ENCODE measurements around the gene AFMID. TPM values are rescaled to one million over a fixed set of nuclear protein-coding genes. Genes with fewer than 3 reads are reported as not detected.

The AFMID gene
- total RNA-seq, 1 donor from 2014 or later, result 38.6 TPM

DNA sequence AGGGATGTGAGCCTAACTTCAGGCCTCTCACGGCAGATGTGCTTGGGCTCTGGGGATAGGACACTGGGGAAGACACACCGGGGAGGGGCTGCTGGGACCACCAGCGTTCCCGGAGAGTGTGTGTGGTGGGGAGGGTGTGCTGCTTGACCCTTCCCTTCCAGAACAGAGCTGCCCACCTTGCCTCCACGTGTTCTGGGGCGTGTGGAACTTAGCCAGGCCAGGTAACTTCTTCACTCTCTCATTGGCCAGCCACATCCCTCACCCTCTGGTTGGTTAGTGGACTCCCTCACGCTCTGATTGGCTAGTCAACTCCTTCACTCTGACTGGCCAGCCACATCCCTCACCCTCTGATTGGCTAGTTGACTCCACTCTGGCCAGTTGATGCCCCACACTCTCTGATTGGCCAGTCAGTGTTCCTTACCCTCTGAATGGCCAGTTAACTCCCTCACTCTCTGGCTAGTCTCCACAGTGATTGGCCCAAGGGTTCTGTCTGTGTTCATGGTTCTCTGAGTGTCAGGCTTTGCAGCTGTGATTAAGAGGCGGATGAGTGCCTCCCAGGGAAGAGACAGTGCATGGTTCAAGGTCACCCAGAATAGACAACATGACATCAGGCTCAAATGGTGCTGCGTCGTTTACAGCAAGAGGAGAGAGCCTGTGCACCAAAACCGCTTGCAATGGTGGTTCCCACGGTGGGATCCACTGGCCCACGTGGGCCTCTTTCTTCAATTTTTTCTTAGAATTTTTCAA lies 54.3 kb downstream of the AFMID start:
- no peaks in the 10 kb centered on the region for H3K9me3 ChIP-seq
- no peaks in the 10 kb centered on the region for H3K36me3 ChIP-seq
- H3K4me1 ChIP-seq, result no peaks in the 10 kb centered on the region
- H3K27ac ChIP-seq, result no peak overlapping the region
- no peaks in the 10 kb centered on the region for H3K27me3 ChIP-seq (ENCODE audit: low read depth)
- no peak overlapping the region for H3K4me3 ChIP-seq
- DNase-seq, result no peak
- TF ChIP-seq, protein P1, sequence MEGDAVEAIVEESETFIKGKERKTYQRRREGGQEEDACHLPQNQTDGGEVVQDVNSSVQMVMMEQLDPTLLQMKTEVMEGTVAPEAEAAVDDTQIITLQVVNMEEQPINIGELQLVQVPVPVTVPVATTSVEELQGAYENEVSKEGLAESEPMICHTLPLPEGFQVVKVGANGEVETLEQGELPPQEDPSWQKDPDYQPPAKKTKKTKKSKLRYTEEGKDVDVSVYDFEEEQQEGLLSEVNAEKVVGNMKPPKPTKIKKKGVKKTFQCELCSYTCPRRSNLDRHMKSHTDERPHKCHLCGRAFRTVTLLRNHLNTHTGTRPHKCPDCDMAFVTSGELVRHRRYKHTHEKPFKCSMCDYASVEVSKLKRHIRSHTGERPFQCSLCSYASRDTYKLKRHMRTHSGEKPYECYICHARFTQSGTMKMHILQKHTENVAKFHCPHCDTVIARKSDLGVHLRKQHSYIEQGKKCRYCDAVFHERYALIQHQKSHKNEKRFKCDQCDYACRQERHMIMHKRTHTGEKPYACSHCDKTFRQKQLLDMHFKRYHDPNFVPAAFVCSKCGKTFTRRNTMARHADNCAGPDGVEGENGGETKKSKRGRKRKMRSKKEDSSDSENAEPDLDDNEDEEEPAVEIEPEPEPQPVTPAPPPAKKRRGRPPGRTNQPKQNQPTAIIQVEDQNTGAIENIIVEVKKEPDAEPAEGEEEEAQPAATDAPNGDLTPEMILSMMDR (IDR thresholded peaks at IDR 0.05), result no peak
- peak in 1 of 2 donors; percentile 19 for ATAC-seq
- intact Hi-C loops (cut with DNase I), result no loop called here

DNA sequence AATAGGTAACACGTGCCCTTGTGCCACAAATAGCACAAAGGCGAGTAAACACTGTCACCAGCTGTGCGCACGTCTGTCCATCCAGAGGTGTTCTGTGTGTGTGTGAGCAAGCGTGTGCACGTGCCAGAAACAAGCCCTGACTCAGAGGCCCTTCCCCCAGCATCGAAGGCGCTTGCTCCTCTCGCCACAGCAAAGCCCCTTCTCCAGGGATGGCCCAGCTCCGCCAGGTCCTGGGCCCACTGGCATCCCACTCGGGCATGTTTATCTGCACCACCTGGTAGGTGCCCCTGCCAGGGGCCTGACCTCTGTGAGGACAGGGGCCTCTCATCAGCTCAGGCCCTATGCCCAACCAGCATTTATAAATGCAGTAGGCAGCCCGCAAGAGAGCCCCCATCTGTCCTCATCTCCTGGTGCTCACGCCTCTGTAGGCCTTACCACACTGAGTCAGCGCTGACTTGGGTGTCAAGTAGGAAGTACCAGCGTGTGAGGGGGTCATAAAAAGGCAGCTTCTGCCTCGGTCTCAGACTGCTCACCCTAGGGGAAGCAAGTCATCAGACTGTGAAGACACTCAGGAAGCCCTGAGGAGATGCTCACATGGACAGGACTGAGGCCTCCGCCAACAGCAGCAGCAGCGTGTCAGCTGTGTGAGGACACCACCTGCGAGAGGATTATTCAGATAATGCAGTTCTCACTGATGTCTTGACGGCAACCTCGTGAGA lies 55.0 kb downstream of the AFMID start:
- Histone ChIP-seq H3K9me3 (no peaks in the 10 kb centered on the region), H3K27ac (no peak overlapping the region), H3K27me3 (ENCODE audit: low read depth) (no peaks in the 10 kb centered on the region), H3K36me3 (no peaks in the 10 kb centered on the region), H3K4me1 (no peaks in the 10 kb centered on the region), H3K4me3 (no peak overlapping the region)
- TF ChIP-seq, protein P1 (IDR thresholded peaks at IDR 0.05), result no peak
- peak in 1 of 2 donors; percentile 50 for ATAC-seq
- DNase-seq, result no peak
- intact Hi-C loops (cut with DNase I), result no loop called here

DNA sequence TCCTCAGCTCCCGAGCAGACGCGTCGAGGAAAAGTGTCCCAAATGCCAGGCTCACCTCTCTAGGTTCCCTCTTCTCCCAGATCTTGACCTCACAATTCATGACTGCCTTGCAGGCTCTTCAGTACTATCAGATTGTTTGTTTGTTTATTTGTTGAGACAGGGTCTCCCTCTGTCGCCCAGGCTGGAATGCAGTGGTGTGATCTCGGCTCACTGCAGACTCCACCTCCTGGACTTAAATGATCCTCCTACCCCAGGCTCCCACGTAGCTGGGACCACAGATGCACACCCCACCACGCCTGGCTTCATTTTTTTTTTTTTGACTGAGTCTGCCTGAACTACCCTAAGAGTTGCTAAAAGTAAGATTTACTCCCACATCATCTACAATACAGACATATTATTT lies 60.1 kb downstream of the AFMID start:
- H3K4me1 ChIP-seq, result peaks cover 21% of the 10 kb centered on the region
- TF ChIP-seq, protein P1 (IDR thresholded peaks at IDR 0.05), result no peak
- intact Hi-C loops (cut with DNase I), result no loop called here
- H3K27me3 ChIP-seq (ENCODE audit: low read depth), result no peaks in the 10 kb centered on the region
- H3K27ac ChIP-seq, result no peak overlapping the region
- no peaks in the 10 kb centered on the region for H3K36me3 ChIP-seq
- no peak overlapping the region for H3K4me3 ChIP-seq
- DNase-seq (no peak), ATAC-seq (no peak)
- no peaks in the 10 kb centered on the region for H3K9me3 ChIP-seq

DNA sequence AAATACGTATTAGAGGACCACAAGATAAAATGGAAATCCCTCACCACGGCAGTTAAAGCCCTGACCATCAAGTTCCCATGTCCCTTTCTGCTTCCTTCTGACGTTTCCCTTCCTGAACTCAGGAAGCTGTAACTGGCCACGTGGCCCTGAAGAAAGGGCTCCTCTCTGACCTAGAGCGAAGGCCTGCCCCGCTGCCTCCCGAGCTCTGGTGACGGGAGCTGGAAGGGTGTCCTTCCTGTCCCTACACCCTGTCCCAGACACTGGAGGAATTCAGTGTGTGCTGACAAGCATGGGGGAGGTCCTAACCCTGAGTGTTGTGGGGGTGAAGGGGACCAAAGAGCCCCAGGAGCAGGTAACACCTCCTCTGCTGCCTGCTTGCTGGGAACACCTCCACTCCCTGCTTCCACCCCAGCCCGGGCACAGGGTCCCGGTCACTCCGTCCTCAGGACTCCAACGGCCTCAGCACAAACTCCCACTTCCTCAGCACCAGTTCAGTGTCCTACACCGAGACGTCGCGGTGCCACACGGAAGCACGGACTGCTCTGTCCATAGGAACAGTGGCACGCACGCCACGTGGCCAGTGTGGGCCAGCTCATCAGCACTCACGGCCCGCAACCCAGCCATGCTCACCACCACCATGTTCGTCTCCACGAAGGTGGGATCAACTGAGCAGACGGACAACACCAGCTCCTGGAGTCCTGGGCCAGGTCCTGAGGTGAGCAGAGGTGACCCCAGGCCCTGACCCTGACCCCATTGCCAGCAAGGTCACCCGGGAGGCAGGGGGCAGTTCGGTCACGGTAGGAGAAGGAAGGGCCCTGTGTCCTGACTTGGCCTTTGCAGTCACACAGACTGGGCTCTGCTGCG lies 61.1 kb downstream of the AFMID start:
- no peak for ATAC-seq
- Histone ChIP-seq H3K27ac (no peak overlapping the region), H3K9me3 (no peaks in the 10 kb centered on the region), H3K36me3 (no peaks in the 10 kb centered on the region), H3K4me3 (no peak overlapping the region), H3K4me1 (peaks cover 27% of the 10 kb centered on the region), H3K27me3 (ENCODE audit: low read depth) (no peaks in the 10 kb centered on the region)
- no peak for DNase-seq
- intact Hi-C loops (cut with DNase I), result no loop called here
- TF ChIP-seq, protein P1 (IDR thresholded peaks at IDR 0.05), result no peak

DNA sequence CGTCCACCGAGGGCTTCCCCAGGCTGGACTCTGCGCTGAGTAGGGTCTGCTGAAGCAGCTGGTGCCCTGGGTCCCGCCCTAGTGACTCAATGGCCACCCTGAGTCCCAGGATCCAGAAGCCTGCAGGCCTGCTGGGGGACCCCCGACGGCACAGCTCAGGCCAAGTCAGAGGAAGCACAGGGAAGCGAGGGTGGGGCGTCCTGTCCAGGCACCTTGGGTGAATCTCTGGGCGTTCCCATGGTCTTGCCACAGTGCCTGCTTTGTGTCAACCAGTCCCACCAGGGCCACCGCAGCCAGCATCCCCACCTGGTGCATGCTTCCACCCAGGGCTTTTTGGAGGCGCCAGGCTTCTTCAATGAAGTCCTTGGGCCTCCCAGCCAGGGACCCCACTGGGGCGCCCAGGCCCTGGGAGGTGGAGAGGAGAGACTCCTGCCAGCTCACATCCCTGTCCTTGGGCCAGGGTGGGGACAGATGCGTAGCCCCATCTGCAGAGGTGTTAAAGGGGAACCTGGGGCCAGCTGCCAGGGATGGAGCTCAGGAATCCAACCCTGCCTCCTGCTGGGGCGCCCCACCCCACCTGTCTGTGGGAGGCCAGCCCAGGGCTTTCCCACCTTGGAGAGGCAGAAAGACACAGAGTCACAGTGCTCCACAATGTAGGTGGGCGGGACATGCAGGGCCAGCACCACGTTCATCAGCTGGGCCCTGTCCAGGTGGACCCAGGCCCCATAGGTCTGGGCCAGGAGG lies 62.1 kb downstream of the AFMID start:
- ATAC-seq (no peak), DNase-seq (no peak)
- TF ChIP-seq, protein P1 (IDR thresholded peaks at IDR 0.05), result no peak
- no peak overlapping the region for H3K27ac ChIP-seq
- H3K4me3 ChIP-seq, result no peak overlapping the region
- no peaks in the 10 kb centered on the region for H3K27me3 ChIP-seq (ENCODE audit: low read depth)
- no peaks in the 10 kb centered on the region for H3K36me3 ChIP-seq
- H3K4me1 ChIP-seq, result peaks cover 35% of the 10 kb centered on the region
- intact Hi-C loops (cut with DNase I), result no loop called here
- no peaks in the 10 kb centered on the region for H3K9me3 ChIP-seq

All from lower lobe of right lung (tissue), 2 donors.